Measurements from ENCODE around the gene NEK4.
"Not testable (repeated sequence)": the region's sequence is repeated elsewhere in the genome, so short reads cannot be mapped to it uniquely, and the experiment has no call there.

Gene NEK4

DNA sequence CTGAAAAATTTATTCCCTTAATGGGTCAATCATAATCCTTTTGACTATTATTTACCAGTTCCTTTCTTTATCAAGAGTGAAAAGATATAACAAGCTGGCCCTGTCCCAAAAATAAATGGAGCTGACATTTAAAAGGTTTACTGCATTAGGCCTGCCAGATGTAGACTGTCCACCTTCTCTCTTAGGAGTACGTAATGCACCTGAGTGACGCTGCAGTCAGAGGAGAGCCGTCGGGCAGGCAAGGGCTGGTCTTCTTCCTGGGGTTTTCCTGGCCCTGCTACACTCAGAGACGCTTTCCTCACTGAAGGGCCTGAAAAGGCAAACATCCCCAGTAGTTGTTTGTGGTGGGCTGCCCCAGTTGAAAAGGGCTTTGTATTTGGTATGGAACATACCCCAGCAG is 27.6 kb downstream of the NEK4 start:
- no peak for DNase-seq (ENCODE audit: low read depth in 1 of 2, low spot score in 1 of 2)

DNA sequence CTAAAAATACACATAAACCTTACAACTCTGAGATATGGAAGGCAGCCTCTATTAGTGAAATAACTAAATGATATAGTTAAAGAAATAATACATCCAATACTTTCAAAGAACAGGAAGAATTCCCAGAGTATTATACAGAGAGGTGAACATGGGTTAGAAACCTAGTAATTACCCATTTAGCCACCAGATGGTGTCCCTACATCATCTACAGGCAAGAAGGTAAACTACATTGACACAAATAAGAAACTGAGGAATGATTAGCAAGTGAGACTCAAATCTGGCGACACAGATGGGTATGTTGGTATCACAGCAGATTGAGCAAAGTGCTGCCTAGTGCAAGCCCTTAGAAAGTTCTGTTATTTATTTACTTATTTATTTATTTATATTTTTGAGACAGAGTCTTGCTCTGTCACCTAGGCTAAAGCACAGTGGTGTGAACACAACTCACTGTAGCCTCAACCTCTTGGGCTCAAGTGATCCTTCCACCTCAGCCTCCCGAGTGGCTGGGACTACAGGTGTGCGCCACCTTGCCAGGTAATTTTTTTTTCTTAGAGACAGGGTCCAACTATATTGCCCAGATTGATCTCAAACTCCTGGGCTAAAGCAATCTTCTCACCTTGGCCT is 28.2 kb downstream of the NEK4 start:
- DNase-seq (ENCODE audit: low read depth in 1 of 2, low spot score in 1 of 2): no peak

- DNase-seq (ENCODE audit: low read depth in 1 of 2, low spot score in 1 of 2): no peak
Observed at GRCh38 chr3:52739730-52740129, 31.0 kb downstream of the NEK4 start.

DNA sequence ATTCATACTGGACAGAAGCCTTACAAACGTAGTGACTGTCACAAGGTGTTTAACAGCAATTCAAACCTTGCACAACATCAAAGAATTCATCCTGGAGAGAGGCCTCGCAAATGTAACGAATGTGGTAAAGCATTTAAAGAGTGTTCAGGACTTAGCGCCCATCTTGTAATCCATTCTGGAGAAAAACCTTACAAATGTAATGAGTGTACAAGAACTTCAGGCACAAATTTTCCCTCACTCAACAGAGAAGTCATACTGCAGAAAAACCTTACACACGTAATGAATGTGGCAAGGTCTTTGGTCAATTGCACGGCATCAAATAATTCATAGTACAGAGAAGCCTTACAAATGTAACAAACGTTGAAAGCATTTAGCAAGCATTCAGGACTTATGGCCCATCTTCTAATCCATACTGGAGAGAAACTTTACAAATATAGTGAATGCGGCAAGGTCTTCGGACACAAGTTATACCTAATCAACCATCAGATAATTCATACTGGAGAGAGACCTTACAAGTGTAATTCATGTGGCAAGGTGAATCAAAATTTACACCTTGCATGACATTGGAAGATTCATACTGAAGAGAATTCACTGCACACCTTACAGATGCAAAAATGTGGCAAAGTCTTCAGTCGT is 37.4 kb downstream of the NEK4 start:
- no peak for DNase-seq (ENCODE audit: low read depth in 1 of 2, low spot score in 1 of 2)

DNA sequence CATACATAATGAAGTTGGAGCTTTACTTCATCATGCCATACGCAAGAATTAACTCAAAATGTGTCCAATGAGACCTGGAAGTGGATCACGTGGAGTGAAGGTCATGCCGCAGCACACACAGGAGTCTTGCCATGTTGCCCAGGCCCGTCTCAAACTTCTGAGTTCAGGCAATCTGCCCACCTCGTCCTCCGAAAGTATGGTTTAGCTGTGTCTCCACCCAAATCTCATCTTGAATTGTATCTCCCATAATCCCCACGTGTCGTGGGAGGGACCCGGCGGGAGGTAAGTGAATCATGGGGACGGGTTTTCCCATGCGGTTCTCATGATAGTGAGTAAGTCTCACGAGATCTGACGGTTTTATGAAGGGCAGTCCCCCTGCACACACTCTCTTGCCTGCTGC is 39.1 kb downstream of the NEK4 start:
- no peak for DNase-seq (ENCODE audit: low read depth in 1 of 2, low spot score in 1 of 2)

DNA sequence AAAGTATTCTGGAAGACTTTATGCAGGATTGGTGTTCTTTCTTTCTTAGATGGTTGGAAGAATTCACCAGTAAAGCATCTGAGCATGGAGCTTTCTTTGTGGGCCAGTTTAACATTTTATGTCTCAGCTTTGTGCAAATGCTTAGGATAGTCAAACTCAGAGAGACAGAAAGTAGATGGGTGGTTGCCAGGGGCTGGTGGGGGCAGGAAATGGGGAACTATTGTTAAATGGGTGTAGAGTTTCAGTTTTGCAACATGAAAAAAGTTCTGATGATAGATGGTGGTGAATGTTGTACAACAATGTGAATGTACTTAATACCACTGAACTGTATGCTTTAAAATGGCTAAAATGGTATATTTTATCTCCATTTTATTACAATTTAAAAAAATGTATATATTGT is 40.1 kb downstream of the NEK4 start:
- DNase-seq (ENCODE audit: low read depth in 1 of 2, low spot score in 1 of 2): no peak

- DNase-seq (ENCODE audit: low read depth in 1 of 2, low spot score in 1 of 2): not testable (repeated sequence)
Observed at GRCh38 chr3:52728753-52729152, 42.0 kb downstream of the NEK4 start.

DNA sequence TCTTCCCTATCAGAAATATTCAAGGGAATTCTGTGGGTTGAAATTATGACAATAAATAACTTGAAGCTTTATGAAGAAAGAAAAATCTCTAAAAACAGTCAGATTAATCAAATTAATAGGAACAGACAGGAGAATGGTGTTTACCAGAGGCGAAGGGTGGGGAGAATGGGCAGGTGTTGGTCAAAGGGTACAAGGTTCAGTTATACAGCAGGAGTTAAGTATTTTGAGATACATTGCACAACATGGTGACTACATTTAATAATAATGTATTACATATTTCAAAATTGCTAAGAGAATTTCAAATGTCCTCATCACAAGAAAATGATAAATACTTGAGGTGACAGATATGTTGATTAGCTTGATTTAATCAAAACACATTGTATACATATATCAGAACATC is 46.2 kb downstream of the NEK4 start:
- DNase-seq (ENCODE audit: low read depth in 1 of 2, low spot score in 1 of 2): no peak

DNA sequence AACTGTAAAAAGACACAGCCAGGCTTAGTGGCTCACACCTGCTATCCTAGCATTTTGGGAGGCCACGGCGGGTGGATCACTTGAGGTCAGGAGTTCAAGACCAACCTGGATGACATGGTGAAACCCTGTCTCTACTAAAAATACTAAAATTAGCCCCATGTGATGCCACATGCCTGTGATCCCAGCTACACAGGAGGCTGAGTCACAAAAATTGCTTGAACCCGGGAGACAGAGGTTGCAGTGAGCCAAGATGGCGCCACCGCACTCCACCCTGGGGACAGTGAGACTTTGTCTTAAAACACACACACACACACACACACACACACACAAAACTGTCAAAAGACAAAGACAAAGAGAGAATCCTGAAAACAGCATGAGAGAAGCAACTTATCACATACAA is 46.8 kb downstream of the NEK4 start:
- no peak for DNase-seq (ENCODE audit: low read depth in 1 of 2, low spot score in 1 of 2)

GRCh38 chr3:52722491-52722890 is 48.2 kb downstream of the NEK4 start:
- no peak for DNase-seq (ENCODE audit: low read depth in 1 of 2, low spot score in 1 of 2)

DNA sequence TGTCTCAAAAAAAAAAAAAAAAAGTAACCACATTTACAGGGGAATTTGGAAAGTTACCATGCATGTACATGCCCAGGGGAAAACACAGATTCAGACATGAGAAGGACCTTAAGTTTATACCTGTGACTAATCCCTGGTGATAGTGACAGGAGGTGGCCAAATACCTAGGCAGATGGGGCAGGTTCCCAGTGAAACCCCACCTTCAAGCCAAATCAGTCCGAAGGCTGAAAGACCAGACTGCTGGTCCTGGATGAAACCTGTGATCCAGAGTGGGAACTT is 49.1 kb downstream of the NEK4 start:
- no peak for DNase-seq (ENCODE audit: low read depth in 1 of 2, low spot score in 1 of 2)

- DNase-seq (ENCODE audit: low read depth in 1 of 2, low spot score in 1 of 2): no peak
Observed at GRCh38 chr3:52721002-52721729, 49.6 kb downstream of the NEK4 start.

- no peak for DNase-seq (ENCODE audit: low read depth in 1 of 2, low spot score in 1 of 2)
Observed at GRCh38 chr3:52719618-52720017, 51.1 kb downstream of the NEK4 start.

DNA sequence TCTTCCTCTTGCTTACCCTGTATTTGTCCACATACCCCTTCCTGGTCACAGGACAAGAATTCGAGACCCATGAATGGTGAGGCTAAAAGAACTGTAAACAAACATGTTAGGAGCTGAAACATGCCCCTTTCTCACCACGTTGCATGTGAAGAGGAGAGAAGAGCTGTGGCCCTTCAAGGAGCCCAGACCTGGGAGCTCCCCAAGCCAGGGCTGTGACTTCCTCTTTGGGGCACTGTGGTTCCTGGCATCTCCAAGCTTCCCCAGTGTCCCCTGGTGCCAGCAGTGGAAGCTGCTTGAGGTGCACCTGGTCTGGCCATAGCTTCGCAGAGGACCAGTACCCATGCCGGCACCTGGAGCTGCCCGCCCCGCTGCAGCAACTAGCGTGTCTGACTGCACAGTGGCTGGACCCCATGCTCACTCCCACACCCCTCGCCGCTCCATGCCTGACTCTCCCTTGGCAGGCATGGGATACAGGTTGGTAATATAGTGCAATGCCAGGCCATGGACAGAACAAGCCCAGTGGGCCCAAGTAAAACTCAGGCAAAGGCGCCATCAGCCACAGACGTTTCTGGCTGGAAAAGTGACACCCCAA is 54.9 kb downstream of the NEK4 start:
- DNase-seq (ENCODE audit: low read depth in 1 of 2, low spot score in 1 of 2): no peak

DNA sequence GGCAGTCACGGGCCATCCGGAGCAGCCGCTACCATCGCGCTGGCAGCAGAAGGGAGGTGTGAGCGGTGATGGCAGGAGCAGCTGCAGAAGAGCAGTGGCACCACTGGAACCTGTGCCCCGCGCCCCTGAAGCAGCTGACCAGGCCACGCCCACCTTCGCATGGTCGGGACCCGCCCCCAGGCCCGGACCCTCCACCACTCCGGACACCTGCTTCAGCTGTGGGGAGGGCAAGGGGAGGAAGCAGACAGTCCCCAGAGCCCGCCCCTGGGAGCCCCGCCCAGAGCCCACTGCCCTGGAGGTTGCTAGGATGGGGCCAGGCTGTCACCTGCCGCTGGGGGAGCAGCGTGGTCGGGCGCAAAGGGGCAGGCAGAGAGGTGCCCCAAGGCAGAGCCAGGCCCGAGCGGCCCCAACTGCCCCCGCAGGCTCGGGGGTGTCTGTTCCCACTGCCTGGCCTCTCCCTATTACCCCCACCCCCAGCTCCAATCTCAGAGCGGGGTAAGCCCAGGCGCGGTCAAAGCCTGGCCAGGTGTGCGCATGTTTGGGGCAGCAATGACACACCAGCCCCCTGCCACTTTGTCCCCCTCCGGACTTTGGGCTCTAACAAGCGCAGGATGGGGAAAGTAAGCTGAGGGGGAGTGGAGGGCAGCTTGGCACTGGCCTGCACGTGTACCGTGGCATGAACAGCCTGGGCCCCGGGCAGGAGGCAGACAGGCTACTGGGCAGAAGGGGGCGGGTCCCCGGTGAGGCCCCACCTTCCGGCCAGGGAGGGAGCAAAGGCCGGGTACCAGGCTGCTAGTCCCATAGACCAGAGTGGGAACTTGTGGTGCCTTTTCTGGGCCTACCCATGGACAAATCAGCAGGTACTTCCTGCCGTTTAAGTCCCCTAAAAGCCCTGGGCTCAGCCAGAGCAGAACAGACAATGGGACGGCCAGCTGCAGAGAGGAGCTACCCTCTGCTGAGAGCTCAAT is 56.1 kb downstream of the NEK4 start:
- DNase-seq (ENCODE audit: low read depth in 1 of 2, low spot score in 1 of 2): no peak

- DNase-seq (ENCODE audit: low read depth in 1 of 2, low spot score in 1 of 2): no peak
Observed at GRCh38 chr3:52712291-52713212, 58.2 kb downstream of the NEK4 start.

GRCh38 chr3:52710512-52710911 is 60.2 kb downstream of the NEK4 start:
- DNase-seq (ENCODE audit: low read depth in 1 of 2, low spot score in 1 of 2): no peak

- DNase-seq (ENCODE audit: low read depth in 1 of 2, low spot score in 1 of 2): no peak
Observed at GRCh38 chr3:52707585-52707984, 63.2 kb downstream of the NEK4 start.

DNA sequence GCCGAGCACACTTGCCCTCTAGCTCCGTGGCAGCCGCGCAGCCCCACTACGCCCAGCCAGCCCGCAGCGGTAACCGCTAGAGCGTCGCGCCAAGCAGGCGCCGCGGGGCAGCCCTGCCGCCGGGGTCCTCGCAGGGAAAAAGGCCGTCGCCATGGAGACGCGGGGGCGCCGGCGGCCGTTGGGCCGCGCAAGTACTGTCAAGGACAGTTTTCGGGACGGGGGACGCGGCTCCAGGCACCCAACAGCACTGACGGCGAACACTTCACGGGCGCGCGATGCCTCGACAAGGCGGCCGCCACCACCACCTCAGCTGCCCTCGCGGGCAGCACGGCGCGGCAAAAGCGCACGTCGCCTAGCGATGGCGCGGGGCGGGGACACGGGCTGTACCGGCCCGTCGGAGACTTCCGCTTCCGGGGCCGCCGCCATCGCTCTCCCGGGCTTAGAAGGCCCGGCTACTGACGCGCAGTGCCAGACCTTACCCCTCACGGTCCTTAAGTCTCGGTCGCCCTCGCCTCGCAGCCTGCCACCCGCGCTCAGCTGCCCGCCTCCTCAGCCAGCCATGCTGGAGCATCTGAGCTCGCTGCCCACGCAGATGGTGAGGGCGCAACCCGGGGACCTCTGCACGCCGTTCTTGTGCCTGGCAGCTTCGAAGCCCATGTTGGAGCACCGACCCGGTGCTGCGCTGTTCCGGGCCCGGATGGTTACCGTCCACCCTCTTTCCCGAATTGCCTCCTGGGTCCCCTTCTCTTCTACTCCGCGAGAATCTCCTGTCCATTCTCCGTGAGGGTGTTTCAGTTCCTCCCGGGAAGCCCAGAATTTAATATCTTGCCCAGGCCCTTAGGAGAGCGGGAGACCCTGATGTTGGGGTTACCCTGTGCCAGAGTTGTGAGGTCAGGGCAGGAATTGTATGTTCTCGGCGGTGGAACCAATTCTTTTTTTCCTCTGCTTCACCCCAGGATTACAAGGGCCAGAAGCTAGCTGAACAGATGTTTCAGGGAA is 64.8 kb downstream of the NEK4 start, which contains the start of the genes GLT8D1 and SPCS1:
TSS of gene GLT8D1 (minus strand) at position 104 of the 999 bp plus-strand sequence. CDS start 5,331 bp downstream, outside the sequence.
TSS of gene SPCS1 (plus strand) at position 419 of the 999 bp plus-strand sequence. CDS start at position 560, 141 bp downstream.
- peak; percentile 65 to 74 for DNase-seq (ENCODE audit: low read depth in 1 of 2, low spot score in 1 of 2)

Measured in activated T-helper 1 cell treated with anti-CD3 and anti-CD28 coated beads, Interleukin-2, amount 50 U/mL, for 16 hours (primary cell).